Measurements from ENCODE around the gene M1AP. TPM values are rescaled to one million over a fixed set of nuclear protein-coding genes. Genes with fewer than 3 reads are reported as not detected.
A peak's percentile ranks its signal among the peaks of the same experiment; 100 is the strongest.

Gene M1AP
- total RNA-seq, 2 donors from 2014 or later: 0.56 TPM; not detected in 1

GRCh38 chr2:74515271-74515980 is 132.7 kb downstream of the M1AP start:
- peak; percentile 55 for ATAC-seq
- DNase-seq: no peak
- intact Hi-C loops (cut with DNase I, micrococcal nuclease): no loop called here

- ATAC-seq (peak; percentile 8), DNase-seq (no peak)
- intact Hi-C loops (cut with DNase I, micrococcal nuclease): no loop called here
Measured at GRCh38 chr2:74514368-74515270, 133.5 kb downstream of the M1AP start, which contains the start of gene TLX2. Gene TLX2, plus strand, starts transcription at chr2:74514450. Its CDS starts 357 bp downstream, at chr2:74514807.

- ATAC-seq (peak; percentile 5), DNase-seq (no peak)
- intact Hi-C loops (cut with DNase I, micrococcal nuclease): no loop called here
Measured at GRCh38 chr2:74513605-74514367, 134.3 kb downstream of the M1AP start.

- no peak for ATAC-seq
- DNase-seq: no peak
- intact Hi-C loops (cut with DNase I, micrococcal nuclease): no loop called here
Measured at GRCh38 chr2:74512744-74513604, 135.2 kb downstream of the M1AP start.

GRCh38 chr2:74511104-74511989 is 136.8 kb downstream of the M1AP start:
- ATAC-seq: no peak

GRCh38 chr2:74510272-74510671 is 137.9 kb downstream of the M1AP start:
- ATAC-seq: no peak
- no peak for DNase-seq
- intact Hi-C loops (cut with DNase I, micrococcal nuclease): no loop called here

More at GRCh38 chr2:74511104-74511989, 136.8 kb downstream of the M1AP start:
- intact Hi-C loops (cut with DNase I, micrococcal nuclease): no loop called here
- no peak for DNase-seq

- ATAC-seq: peak; percentile 52
- intact Hi-C loops (cut with DNase I, micrococcal nuclease): no loop called here
- DNase-seq: peak; percentile 60 to 63
Measured at GRCh38 chr2:74507926-74508520, 140.1 kb downstream of the M1AP start.

Other genes with a start within 250 kb of the M1AP start
- 1 to 10 TPM in 1 of 2 donors, under 1 TPM in 1; 0.49 to 1.7 TPM for gene C2orf81, start 226.7 kb downstream of the M1AP start, total RNA-seq
- gene WDR54, start 226.6 kb downstream of the M1AP start, total RNA-seq: 1 to 10 TPM; 2.8 to 5.4 TPM
- gene RTKN, start 206.4 kb downstream of the M1AP start, total RNA-seq: 10 to 100 TPM; 47.6 to 51.9 TPM
- 10 to 100 TPM; 26.6 to 27.7 TPM for gene INO80B, start 193.2 kb downstream of the M1AP start, total RNA-seq
- 10 to 100 TPM; 48.4 to 56.6 TPM for gene WBP1, start 189.9 kb downstream of the M1AP start, total RNA-seq
- 10 to 100 TPM; 51.4 to 59.6 TPM for gene MOGS, start 182.9 kb downstream of the M1AP start, total RNA-seq
- gene MRPL53, start 175.7 kb downstream of the M1AP start, total RNA-seq: 10 to 100 TPM; 63.6 to 65.0 TPM
- 10 to 100 TPM; 22.4 to 23.9 TPM for gene CCDC142, start 165.3 kb downstream of the M1AP start, total RNA-seq
- 10 to 100 TPM; 23.6 to 29.7 TPM for gene TTC31, start 165.2 kb downstream of the M1AP start, total RNA-seq
- 1 to 10 TPM; 1.2 to 1.7 TPM for gene LBX2, start 148.7 kb downstream of the M1AP start, total RNA-seq
- 10 to 100 TPM; 18.4 to 20.2 TPM for gene PCGF1, start 140.6 kb downstream of the M1AP start, total RNA-seq
- under 1 TPM in 1 of 2 donors, not detected in 1; 0.56 TPM for gene TLX2, start 133.9 kb downstream of the M1AP start, total RNA-seq
- gene DQX1, start 122.1 kb downstream of the M1AP start, total RNA-seq: 10 to 100 TPM; 34.3 to 44.0 TPM
- gene AUP1, start 118.6 kb downstream of the M1AP start, total RNA-seq: 100 to 1,000 TPM; 124 to 133 TPM
- 10 to 100 TPM; 22.3 to 23.0 TPM for gene HTRA2, start 118.4 kb downstream of the M1AP start, total RNA-seq
- gene LOXL3, start 94.4 kb downstream of the M1AP start, total RNA-seq: 1 to 10 TPM; 1.5 to 3.4 TPM
- gene DOK1, start 93.6 kb downstream of the M1AP start, total RNA-seq: 10 to 100 TPM; 16.1 to 21.4 TPM
- gene SEMA4F, start 5.9 kb upstream of the M1AP start, total RNA-seq: 1 to 10 TPM; 3.5 to 3.8 TPM
- 100 to 1,000 TPM; 172 to 423 TPM for gene HK2, start 185.8 kb upstream of the M1AP start, total RNA-seq